ENCODE data around the gene ARSJ. TPM values are rescaled to one million over a fixed set of nuclear protein-coding genes. Genes with fewer than 3 reads are reported as not detected.
"Not testable (repeated sequence)": the region's sequence is repeated elsewhere in the genome, so short reads cannot be mapped to it uniquely, and the experiment has no call there.

ARSJ gene
- polyA plus RNA-seq (ENCODE audit: low read depth in 6 of 6): not detected

DNA sequence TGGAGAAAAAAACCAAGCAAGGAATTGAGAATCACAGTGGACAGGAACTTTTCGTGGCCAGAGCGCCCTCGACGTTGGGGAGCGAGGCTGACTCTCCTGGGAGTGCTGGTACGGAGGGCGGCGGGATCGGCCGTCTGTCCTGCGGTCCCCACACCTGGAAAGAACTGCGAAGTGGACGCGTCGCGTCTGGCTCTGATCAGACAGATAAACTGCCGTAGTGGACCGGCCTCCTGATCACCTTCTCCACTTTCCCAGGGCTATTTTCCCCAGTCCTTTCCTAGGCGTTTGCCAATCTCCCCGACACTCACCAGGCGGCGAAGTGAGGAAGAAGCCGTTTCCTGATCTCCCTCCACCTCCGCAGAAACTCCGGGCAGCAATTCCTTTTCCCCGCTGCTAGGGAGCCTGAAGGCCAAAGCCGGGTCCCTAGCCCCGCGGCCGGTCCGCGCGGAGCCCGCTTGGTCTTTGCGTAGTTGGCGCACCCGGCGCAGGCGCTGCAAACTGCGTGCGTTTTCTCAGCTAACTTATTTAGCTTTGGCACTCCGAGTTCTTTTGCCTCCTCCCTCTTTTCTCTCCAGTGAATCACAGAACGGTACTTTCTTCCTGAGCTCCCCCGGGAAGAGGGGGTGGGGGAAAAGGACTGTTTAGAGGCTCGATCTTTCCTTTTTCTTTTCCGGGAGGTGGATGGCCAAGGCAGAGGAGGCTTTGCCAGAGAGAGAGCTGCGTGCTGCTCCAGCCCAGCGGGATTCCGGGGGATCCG, at the start of gene ARSJ:
TSS of gene ARSJ (minus strand) at position 500 of the 757 bp plus-strand sequence. CDS start 813 bp downstream, outside the sequence.
- Mint-ChIP-seq H3K9me3 (peaks cover 0 to 14% (median 6%) of the 10 kb centered on the region in 7 donors), H3K27ac (peak within 1 kb of the TSS in 1 of 6 donors; percentile 15), H3K27me3 (peaks cover 48 to 69% (median 54%) of the 10 kb centered on the region in 3 donors), H3K4me1 (peaks cover 13 to 17% (median 16%) of the 10 kb centered on the region in 3 donors), H3K36me3 (peaks cover 0 to 6% of the 10 kb centered on the region in 2 donors), H3K4me3 (peak within 1 kb of the TSS in 7 of 8 donors; percentile 39 to 74 (median 62))
- no peak for ATAC-seq (ENCODE audit: low read depth in 2 of 2)
- no peak for DNase-seq

- no peaks in the 10 kb centered on the region for H3K36me3 Mint-ChIP-seq
- H3K4me3 Mint-ChIP-seq: no peak overlapping the region
- peaks cover 0 to 3% (median 0%) of the 10 kb centered on the region in 3 donors for H3K4me1 Mint-ChIP-seq
- DNase-seq (no peak), ATAC-seq (ENCODE audit: low read depth in 2 of 2) (no peak)
- H3K9me3 Mint-ChIP-seq: no peaks in the 10 kb centered on the region
- no peak overlapping the region for H3K27ac Mint-ChIP-seq
- H3K27me3 Mint-ChIP-seq: no peaks in the 10 kb centered on the region
Measured at GRCh38 chr4:114028071-114028470, 48.6 kb upstream of the ARSJ start.

DNA sequence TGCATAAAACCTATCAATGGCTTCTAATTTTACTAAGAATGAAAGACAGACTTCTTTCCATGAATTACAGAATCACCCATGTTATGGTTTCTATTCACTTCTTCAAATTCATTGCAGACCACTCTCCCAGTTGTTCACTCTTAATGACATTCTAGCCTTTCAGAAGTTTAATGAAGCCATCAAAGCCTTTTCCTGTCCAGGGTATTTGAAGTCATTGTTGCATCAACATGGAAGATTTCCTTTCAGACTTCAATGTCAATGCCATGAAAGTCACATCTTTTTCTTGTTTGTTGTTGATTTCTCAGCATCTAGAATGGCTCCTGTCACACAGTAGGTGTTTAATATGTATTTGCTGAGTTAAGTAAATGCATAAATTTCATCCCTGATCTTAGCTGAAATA, 48.1 kb upstream of the ARSJ start:
- H3K27me3 Mint-ChIP-seq: no peaks in the 10 kb centered on the region
- DNase-seq (no peak), ATAC-seq (ENCODE audit: low read depth in 2 of 2) (no peak)
- H3K4me1 Mint-ChIP-seq: peaks cover 0 to 7% (median 3%) of the 10 kb centered on the region in 3 donors
- H3K36me3 Mint-ChIP-seq: no peaks in the 10 kb centered on the region
- H3K27ac Mint-ChIP-seq: no peak overlapping the region
- H3K9me3 Mint-ChIP-seq: no peaks in the 10 kb centered on the region
- H3K4me3 Mint-ChIP-seq: no peak overlapping the region

GRCh38 chr4:114026447-114026846, 47.0 kb upstream of the ARSJ start:
- no peak for DNase-seq
- Mint-ChIP-seq H3K27ac (no peak overlapping the region), H3K4me1 (peaks cover 0 to 7% (median 3%) of the 10 kb centered on the region in 3 donors), H3K36me3 (no peaks in the 10 kb centered on the region), H3K27me3 (no peaks in the 10 kb centered on the region), H3K9me3 (no peaks in the 10 kb centered on the region), H3K4me3 (no peak overlapping the region)
- no peak for ATAC-seq (ENCODE audit: low read depth in 2 of 2)

DNA sequence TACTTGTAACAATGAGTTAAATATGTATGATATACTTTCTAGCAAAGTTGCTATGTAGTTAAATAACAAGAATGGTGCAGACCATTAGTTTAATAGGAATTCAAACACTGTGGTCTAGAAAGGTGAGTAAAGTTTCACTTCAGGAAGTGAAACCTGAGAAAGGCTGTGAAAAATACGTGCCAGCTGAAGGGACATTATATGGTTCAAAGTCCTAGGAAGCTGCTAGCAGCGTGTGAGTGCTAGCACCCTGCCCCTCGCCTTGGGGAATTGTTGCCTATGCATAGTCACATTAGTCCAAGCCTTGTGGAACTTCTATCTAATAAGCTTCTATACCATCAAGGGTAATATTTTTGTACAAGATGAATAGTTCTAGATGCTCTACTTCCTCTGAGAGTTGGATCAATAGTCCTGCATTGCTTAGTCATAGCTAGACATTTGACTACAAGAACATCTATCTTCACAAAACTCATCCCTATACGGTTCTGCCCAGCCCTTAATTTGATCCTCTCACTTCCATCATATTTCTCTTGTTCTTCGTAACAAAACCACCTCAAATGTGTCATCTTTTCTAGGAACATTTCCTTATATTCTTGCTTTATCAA, 45.8 kb upstream of the ARSJ start:
- ATAC-seq (ENCODE audit: low read depth in 2 of 2) (peak; percentile 32 to 52), DNase-seq (no peak)
- Mint-ChIP-seq H3K4me3 (no peak overlapping the region), H3K4me1 (peaks cover 0 to 7% (median 3%) of the 10 kb centered on the region in 3 donors), H3K36me3 (no peaks in the 10 kb centered on the region), H3K9me3 (no peaks in the 10 kb centered on the region), H3K27ac (no peak overlapping the region), H3K27me3 (no peaks in the 10 kb centered on the region)

GRCh38 chr4:114021451-114021850, 42.0 kb upstream of the ARSJ start:
- Mint-ChIP-seq H3K4me3 (no peak overlapping the region), H3K27ac (no peak overlapping the region), H3K36me3 (no peaks in the 10 kb centered on the region), H3K27me3 (no peaks in the 10 kb centered on the region), H3K4me1 (peaks cover 0 to 7% (median 3%) of the 10 kb centered on the region in 3 donors), H3K9me3 (no peaks in the 10 kb centered on the region)
- ATAC-seq (ENCODE audit: low read depth in 2 of 2) (no peak), DNase-seq (no peak)

- Mint-ChIP-seq H3K9me3 (no peaks in the 10 kb centered on the region), H3K36me3 (no peaks in the 10 kb centered on the region), H3K4me3 (no peak overlapping the region), H3K27me3 (no peaks in the 10 kb centered on the region), H3K4me1 (peaks cover 0 to 7% (median 3%) of the 10 kb centered on the region in 3 donors), H3K27ac (no peak overlapping the region)
- DNase-seq (no peak), ATAC-seq (ENCODE audit: low read depth in 2 of 2) (no peak)
Measured at GRCh38 chr4:114019969-114020358, 40.5 kb upstream of the ARSJ start.

DNA sequence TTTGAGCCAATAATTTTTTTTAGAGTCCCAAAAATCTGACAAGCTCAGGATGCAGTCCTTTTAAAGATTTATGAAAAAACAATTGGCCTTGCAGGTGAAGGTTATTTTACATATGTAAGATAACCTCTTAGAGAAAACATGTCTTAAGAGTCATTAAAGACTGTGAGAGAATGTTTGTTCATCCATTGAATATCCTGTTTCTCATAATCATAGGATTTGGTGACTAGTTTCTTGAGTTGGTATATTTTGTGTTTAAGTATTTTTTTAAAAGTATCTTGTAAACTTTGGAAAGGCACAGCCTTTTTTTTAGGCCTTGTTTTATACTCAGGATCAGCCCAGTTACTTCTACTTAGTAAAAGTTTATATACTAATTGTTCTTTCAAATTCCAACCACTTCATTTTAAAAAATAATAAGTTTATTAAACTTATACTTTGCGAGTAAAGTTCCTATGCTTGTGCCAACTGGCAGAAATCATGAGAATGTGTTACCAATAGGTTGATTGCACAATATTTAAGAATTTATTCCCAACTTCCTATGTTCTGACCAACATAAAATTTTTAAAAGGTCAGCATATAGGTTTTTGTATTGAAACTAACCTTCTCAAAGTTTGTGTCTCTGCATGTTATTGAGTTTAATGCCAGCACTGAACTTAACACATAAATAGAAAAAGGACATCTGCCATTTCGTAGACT, 40.0 kb upstream of the ARSJ start:
- no peaks in the 10 kb centered on the region for H3K36me3 Mint-ChIP-seq
- H3K27me3 Mint-ChIP-seq: no peaks in the 10 kb centered on the region
- H3K9me3 Mint-ChIP-seq: no peaks in the 10 kb centered on the region
- no peak overlapping the region for H3K4me3 Mint-ChIP-seq
- no peak for ATAC-seq (ENCODE audit: low read depth in 2 of 2)
- H3K4me1 Mint-ChIP-seq: peaks cover 0 to 7% (median 3%) of the 10 kb centered on the region in 3 donors
- H3K27ac Mint-ChIP-seq: no peak overlapping the region
- no peak for DNase-seq

- Mint-ChIP-seq H3K4me1 (no peaks in the 10 kb centered on the region), H3K9me3 (no peaks in the 10 kb centered on the region), H3K27ac (no peak overlapping the region), H3K36me3 (no peaks in the 10 kb centered on the region), H3K4me3 (no peak overlapping the region), H3K27me3 (peaks cover 0 to 3% (median 0%) of the 10 kb centered on the region in 3 donors)
- DNase-seq (no peak), ATAC-seq (ENCODE audit: low read depth in 2 of 2) (no peak)
Measured at GRCh38 chr4:114017120-114017917, 37.9 kb upstream of the ARSJ start.

DNA sequence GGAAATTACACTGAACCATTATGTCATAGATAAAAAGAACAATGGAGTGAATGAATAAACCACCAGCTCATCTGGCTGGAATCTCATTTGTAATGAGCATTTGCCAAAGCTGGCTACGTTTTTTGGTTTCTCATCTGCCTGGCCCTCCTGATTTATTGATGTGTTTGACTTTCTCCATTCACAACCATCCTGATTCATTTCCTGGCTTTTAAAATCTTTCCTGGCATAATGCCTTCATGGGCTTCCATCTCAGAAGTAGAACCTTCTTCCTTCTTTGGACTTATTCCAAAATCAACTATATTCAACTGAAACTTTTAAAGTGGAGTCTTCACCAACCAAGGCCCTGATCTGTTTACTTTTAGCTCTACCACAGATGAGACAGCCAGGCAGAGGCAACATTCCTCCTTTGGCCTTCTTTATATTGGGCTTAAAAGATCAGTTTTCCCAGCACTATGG, 36.0 kb upstream of the ARSJ start:
- Mint-ChIP-seq H3K27me3 (peaks cover 5 to 11% (median 8%) of the 10 kb centered on the region in 3 donors), H3K9me3 (peaks cover 0 to 6% (median 5%) of the 10 kb centered on the region in 7 donors), H3K4me3 (no peak overlapping the region), H3K27ac (no peak overlapping the region), H3K36me3 (peaks cover 0 to 8% of the 10 kb centered on the region in 2 donors), H3K4me1 (no peaks in the 10 kb centered on the region)
- DNase-seq (no peak), ATAC-seq (ENCODE audit: low read depth in 2 of 2) (no peak)

DNA sequence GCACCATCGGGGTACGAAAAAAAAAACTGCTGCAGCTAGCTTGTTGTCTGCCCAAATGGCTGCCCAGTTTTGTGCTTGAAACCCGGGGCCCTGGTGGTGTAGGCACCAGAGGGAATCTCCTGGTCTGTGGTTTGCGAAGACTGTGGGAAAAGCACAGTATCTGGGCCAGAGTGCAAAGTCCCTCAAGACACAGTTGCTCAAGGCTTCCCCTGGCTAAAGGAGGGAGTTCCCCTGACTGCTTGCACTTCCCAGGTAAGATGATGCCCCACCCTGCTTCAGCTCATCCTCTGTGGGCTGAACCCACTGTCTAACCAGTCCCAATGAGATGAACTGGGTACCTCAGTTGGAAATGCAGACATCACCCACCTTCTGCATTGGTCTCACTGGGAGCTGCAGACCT, 33.8 kb upstream of the ARSJ start:
- H3K9me3 Mint-ChIP-seq; DNase-seq; H3K36me3 Mint-ChIP-seq; H3K4me1 Mint-ChIP-seq; ATAC-seq (ENCODE audit: low read depth in 2 of 2); H3K27ac Mint-ChIP-seq; H3K4me3 Mint-ChIP-seq: not testable (repeated sequence)
- H3K27me3 Mint-ChIP-seq: peaks cover 8 to 18% (median 11%) of the 10 kb centered on the region in 3 donors

DNA sequence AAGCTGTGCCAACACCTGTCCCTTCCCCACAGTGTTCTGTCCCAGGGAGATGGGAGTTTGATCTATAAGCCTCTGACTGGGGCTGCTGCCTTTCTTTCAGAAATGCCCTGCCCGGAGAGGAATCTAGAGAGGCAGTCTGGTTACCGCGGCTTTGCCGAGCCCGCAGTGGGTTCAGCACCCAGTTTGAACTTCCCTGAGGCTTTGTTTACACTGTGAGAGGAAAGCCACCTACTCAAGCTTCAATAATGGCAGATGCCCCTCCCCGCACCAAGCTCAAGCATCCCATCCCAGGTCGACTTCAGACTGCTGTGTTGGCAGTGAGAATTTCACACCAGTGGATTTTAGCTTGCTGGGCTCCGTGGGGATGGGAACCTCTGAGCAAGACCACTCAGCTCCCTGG, 33.3 kb upstream of the ARSJ start:
- Mint-ChIP-seq H3K27ac (no peak overlapping the region), H3K36me3 (peaks cover 0 to 8% of the 10 kb centered on the region in 2 donors), H3K9me3 (peaks cover 0 to 6% (median 5%) of the 10 kb centered on the region in 7 donors), H3K4me3 (no peak overlapping the region), H3K4me1 (no peaks in the 10 kb centered on the region), H3K27me3 (peaks cover 8 to 18% (median 11%) of the 10 kb centered on the region in 3 donors)
- DNase-seq: no peak
- no peak for ATAC-seq (ENCODE audit: low read depth in 2 of 2)
